CD4-positive, alpha-beta T cell treated with Interferon alpha-2 for 1 hour (primary cell): ENCODE data around the gene FDX1.
A peak's percentile ranks its signal among the peaks of the same experiment; 100 is the strongest.
"Not testable (repeated sequence)": the region's sequence is repeated elsewhere in the genome, so short reads cannot be mapped to it uniquely, and the experiment has no call there.

Source experiments
- DNase-seq, 2 donors: peaks; one replicate each; pipeline ENCODE4 v3.0.0-alpha.2; 2020 to 2022

The FDX1 gene, protein sequence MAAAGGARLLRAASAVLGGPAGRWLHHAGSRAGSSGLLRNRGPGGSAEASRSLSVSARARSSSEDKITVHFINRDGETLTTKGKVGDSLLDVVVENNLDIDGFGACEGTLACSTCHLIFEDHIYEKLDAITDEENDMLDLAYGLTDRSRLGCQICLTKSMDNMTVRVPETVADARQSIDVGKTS

DNA sequence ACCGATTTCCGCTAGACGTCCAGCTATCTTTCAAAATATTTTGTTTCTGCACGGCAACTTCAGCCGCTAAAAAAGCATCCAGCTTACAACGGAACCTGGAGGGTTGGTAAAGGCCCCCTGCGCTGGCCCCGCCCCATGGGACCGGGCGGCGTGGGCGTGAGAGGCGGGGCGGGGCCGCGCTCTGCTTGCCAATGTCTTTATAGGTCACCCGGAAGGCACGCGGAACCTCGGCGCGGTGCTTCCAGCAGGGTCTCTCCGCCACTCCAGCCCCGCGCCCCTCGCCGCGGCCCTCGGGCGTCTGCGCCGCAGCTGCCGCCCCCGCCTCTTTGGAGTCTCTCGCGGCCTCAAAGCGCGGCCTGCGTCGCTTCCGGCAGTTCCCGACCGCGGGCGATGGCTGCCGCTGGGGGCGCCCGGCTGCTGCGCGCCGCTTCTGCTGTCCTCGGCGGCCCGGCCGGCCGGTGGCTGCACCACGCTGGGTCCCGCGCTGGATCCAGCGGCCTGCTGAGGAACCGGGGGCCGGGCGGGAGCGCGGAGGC lies at the start of gene FDX1:
Gene FDX1, plus strand, starts transcription at position 218 of the 536 bp plus-strand sequence. Its CDS starts 173 bp downstream, at position 391.
- DNase-seq: peak; percentile 80 to 85

GRCh38 chr11:110380836-110381622 lies 48.7 kb upstream of the FDX1 start:
- DNase-seq: no peak

DNA sequence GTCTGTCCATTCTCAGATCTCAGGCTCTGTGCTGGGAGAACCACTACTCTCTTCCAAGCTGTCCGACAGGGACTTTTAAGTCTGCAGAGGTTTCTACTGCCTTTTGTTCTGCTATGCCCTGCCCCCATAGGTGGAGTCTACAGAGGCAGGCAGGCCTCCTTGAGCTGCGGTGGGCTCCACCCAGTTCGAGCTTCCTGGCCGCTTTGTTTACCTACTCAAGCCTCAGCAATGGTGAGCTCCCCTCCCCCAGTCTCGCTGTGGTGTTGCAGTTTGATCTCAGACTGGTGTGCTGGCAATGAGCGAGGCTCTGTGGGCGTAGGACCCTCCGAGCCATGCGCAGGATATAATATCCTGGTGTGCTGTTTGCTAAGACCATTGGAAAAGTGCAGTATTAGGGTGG lies 41.5 kb upstream of the FDX1 start:
- DNase-seq: peak in 1 of 2 donors; percentile 10

DNA sequence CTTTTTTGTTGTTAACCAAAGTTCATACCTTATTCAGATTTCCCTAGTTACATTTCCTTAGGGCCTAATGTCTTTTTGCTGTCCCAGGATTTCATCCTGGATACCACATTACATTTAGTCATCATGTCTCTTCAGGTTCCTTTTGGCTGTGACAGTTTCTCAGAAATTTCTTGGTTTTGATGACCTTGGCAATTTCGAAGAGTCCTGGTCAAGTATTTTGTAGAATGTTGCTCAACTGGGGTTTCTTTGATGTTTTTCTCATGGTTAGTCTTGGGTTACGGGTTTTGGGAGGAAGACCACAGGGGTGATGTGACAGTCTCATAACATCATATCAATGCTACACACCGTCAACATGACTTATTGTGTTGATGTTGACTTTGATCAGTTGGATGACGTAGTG lies 39.8 kb upstream of the FDX1 start:
- no peak for DNase-seq

DNA sequence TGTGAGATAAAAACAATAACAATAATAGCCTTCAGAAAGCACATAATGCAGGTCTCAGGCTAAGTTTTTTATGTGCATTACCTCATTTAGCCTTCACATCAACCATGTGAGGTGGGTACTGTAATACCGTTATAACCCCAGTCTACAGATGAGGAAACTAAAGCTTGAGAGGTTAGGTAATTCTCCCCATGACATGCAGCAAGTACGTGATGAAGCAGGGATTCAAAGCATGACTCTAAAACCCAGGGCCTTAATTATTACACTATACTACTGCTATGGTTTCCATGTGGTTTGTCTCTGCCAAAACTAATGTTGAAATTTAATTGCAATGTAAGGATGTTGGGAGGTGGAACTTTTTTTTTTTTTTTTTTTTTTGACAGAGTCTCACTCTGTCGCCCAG lies 37.7 kb upstream of the FDX1 start:
- DNase-seq: no peak

GRCh38 chr11:110397668-110398286 lies 32.0 kb upstream of the FDX1 start:
- not testable (repeated sequence) for DNase-seq

DNA sequence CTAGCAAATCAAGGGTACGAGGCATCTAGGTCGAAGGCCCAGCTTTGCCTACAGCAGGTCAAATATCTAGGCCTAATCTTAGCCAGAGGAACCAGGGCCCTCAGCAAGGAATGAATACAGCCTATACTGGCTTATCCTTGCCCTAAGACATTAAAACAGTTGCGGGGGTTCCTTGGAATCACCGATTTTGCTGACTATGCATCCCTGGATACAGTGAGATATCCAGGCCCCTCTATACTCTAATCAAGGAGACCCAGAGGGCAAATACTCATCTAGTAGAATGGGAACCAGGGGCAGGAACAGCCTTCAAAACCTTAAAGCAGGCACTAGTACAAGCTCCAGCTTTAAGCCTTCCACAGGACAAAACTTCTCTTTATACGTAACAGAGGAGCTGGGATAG lies 26.2 kb upstream of the FDX1 start:
- DNase-seq: not testable (repeated sequence)

DNA sequence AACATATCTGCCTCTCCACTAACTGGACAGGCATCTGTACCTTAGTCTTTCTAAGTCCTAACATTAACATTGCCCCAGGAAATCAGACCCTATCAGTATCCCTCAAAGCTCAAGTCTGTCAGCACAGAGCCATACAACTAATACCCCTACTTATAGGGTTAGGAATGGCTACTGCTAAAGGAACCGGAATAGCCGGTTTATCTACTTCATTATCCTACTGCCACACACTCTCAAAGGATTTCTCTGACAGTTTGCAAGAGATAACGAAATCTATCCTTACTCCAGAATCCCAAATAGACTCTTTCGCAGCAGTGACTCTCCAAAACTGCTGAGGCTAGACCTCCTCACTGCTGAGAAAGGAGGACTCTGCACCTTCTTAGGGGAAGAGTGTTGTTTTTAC lies 24.1 kb upstream of the FDX1 start:
- DNase-seq: not testable (repeated sequence)

DNA sequence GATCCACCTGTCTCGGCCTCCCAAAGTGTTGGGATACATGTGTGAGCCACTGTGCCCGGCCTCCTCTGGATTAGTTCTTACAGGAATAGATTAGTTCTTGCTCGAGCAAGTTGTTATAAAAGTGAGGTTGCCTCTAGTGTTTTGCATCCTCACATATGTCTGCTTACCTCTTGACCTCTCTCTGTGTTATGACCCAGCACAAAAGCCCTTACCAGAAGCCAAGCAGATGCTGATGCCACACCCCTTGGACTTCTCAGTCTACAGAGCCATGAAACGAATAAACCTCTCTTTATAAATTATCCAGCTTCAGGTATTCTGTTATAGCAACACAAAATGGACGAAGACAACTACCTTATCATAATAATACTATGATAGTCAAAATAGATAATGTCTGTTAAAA lies 22.4 kb upstream of the FDX1 start:
- no peak for DNase-seq

- DNase-seq: no peak
Observed at GRCh38 chr11:110409174-110409573, 20.6 kb upstream of the FDX1 start.

DNA sequence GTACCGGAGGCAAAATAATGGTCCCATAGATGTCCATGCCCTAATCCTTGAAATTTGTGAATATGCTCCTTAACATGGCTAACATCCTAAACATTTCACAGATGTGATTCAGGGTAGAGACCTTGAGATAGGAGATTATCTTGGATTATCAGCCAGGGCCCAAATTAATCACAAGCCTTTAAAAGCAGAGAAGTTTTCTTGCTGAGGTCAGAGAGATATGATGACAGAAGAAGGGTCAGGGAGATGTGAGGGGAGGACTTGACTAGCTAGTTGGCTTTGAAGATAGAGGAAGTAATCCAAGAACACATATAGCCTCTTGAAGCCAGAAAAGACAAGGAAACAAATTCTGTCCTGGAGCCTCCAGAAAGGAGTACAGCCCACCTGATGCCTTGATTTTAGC lies 19.1 kb upstream of the FDX1 start:
- no peak for DNase-seq

- no peak for DNase-seq
Observed at GRCh38 chr11:110415081-110415480, 14.7 kb upstream of the FDX1 start.

DNA sequence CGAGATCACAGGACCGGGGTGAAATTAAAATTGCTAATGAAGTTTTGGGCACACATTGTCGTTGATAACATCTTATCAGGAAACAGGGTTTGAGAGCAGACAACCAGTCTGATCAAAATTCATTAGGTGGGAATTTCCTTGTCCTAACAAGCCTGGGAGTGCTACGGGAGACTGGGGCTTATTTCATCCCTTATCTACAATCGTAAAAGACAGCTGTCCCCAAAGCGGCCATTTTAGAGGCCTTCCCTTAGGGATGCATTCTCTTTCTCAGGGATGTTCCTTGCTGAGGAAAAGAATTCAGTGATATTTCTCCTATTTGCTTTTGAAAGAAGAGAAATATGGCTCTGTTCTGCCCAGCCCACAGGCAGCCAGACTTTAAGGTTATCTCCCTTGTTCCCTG lies 8.1 kb upstream of the FDX1 start:
- not testable (repeated sequence) for DNase-seq

- DNase-seq: no peak
Observed at GRCh38 chr11:110422306-110422905, 7.3 kb upstream of the FDX1 start.

- no peak for DNase-seq
Observed at GRCh38 chr11:110424775-110425444, 4.8 kb upstream of the FDX1 start.

DNA sequence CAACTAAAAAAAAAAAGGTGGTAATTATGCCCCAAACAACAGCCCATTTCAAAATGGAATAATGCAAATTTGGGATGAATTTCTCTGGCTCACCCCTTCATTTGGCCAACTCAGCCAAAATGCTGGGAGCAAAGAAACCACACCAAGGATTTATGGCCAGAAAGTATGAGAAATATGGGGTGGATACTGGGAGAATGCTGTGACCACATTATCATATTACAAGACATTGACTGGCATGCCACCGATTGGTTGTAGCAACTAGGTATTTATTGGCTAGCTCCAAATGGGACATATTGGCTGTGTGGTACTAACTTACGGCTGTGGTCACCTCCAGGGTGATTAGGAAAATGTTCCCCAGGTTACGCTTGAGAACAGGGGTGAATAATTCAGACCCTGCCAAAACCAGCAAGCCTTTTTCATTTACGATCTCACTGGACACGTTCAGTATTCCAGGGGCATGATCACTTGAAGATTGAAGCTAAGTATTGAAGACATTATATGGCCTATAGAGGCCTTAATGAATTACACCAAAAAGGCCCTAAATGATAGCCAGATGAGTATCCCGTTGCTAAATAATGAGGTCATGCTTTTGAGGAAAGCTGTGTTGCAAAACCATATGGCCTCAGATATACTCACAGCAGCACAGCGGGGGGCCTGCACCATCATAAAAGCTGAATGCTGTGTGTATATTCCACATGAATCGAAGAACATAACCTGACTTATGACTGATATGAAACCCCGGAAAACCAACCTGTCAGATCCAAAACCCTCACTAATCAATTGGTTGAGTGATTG lies 3.8 kb upstream of the FDX1 start:
- no peak for DNase-seq

DNA sequence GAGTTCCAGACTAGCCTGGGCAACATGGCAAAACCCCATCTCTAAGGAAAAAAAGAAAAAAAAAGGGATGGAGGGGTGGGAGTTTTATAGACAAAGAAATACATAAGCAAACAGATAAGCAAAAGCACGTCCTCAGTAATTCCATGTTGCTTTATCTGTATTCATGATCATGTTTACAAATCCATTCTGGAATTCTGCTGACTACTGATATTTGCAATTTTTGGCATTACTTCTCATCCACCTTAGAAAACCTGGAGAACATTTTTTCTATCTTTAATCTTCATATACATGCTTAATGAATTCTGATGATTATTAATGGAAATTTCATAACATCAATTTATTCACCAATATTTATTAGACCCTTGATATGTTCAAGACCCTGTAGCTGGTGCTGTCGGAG lies 1.7 kb upstream of the FDX1 start:
- no peak for DNase-seq

- no peak for DNase-seq
Observed at GRCh38 chr11:110428956-110429730, 605 bp upstream of the FDX1 start.

DNA sequence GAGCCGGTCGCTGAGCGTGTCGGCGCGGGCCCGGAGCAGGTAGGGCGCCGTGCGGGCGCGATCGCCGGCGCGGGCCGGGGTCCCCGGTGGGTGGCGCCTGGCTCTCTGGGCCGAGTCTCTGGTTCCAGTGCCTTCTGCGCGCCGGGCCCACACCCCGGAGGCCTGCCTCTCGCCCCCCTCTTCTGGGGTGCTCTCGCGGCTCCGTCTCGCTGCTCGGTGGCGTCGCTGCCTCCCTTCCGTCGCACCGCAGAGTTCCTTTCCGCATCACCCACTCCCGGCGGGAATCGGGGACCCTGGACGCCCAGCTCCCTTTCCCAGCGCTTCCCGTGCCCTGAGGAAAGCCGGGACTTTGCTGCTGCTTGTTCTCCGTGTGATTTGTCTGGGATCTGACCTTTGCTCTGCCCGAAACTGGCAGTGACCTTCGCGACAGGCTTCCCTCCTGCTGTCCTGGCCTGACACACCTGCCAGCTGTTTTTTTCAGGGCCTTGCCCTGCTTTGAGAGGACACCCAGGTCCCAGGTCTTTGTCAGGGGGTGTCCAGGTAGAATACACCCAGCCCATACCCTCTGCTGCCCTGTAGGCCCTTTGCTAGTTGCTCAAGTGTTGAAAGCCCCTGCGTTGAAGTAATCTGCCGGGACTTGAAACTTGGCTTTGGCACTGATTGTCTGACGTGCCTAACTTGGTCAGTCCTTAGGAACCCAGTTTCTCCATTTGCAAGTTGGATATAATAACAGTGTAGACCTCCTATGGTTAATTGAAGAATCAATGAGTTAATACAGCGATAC lies 711 bp downstream of the FDX1 start:
- peak in 1 of 2 donors; percentile 16 for DNase-seq

GRCh38 chr11:110431051-110431672 lies 1.4 kb downstream of the FDX1 start:
- DNase-seq: peak in 1 of 2 donors; percentile 34
